Breast epithelium (tissue), 3 donors: ENCODE data around the gene ARHGAP20.

ENCODE experiments used
- POLR2A ChIP-seq: fragments of 450-650 bp; IDR thresholded peaks from one replicate; pipeline ENCODE4 v1.6.1; 2016; ENCODE audit warnings: antibody characterized with exemption, mild to moderate bottlenecking, moderate library complexity
- POLR2AphosphoS5 ChIP-seq, 3 donors: sonication (generic); formaldehyde crosslinking; IDR thresholded peaks; one replicate each; pipeline ENCODE4 v1.6.1; 2017; ENCODE audit warnings: antibody characterized with exemption in 3 of 3
- TF ChIP-seq, protein P1 (sequence below), 3 donors: fragments of 450-650 bp; IDR thresholded peaks; one replicate each; pipeline ENCODE4 v1.5.1; 2016 to 2017; ENCODE audit warnings: antibody characterized with exemption in 3 of 3, mild to moderate bottlenecking in 3 of 3, moderate library complexity in 3 of 3

DNA sequence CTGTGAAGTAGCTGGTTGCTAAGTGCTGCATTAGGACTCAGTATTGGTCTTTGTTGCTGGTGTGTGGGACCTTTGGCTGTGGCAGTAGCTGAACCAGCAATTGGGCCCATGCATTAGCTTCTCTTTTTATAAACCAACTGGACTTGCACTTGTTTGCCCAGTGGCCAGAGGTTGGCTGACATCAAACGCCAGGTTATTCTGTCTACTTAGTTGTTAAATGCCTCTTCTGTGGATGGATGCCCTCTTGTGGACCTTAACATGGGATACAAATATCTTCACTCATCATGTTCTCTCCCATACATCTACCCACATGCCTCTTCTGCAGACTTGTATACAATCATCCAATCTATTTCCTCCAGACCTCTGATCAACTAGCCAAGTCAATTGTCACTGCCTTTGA is 26.4 kb upstream of the ARHGAP20 start:
- no peak for TF ChIP-seq POLR2A
- TF ChIP-seq, protein P1, sequence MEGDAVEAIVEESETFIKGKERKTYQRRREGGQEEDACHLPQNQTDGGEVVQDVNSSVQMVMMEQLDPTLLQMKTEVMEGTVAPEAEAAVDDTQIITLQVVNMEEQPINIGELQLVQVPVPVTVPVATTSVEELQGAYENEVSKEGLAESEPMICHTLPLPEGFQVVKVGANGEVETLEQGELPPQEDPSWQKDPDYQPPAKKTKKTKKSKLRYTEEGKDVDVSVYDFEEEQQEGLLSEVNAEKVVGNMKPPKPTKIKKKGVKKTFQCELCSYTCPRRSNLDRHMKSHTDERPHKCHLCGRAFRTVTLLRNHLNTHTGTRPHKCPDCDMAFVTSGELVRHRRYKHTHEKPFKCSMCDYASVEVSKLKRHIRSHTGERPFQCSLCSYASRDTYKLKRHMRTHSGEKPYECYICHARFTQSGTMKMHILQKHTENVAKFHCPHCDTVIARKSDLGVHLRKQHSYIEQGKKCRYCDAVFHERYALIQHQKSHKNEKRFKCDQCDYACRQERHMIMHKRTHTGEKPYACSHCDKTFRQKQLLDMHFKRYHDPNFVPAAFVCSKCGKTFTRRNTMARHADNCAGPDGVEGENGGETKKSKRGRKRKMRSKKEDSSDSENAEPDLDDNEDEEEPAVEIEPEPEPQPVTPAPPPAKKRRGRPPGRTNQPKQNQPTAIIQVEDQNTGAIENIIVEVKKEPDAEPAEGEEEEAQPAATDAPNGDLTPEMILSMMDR (IDR thresholded peaks at IDR 0.05) = no peak
- TF ChIP-seq POLR2AphosphoS5 (IDR thresholded peaks at IDR 0.05) = no peak
